IMR-90 (cell line): ENCODE results near the gene TNS3. TPM values are rescaled to one million over a fixed set of nuclear protein-coding genes. Genes with fewer than 3 reads are reported as not detected.

ENCODE experiments used
- ATAC-seq: fragments of 200-7000 bp; cut with Tn5 transposase; 2 replicates; pipeline ENCODE4 v1.9.1; 2020; ENCODE audit warnings: low read depth, mild to moderate bottlenecking, moderate library complexity
- BruUV-seq: library from RNA; stranded (reverse); fragments of 400-500 nt; replicated peaks from 2 replicates; lab custom pipeline; 2021; lab: Mats Ljungman, UMichigan
- CTCF ChIA-PET: fragments of 300-600 bp; formaldehyde crosslinking; extraction: SDS; loops from one replicate; lab custom pipeline; 2021; ENCODE audit warnings: antibody characterized with exemption; lab: Yijun Ruan, JAX
- POLR2A ChIA-PET: fragments of 300-600 bp; sonication (Branson Sonifier 250); formaldehyde crosslinking; loops from one replicate; lab custom pipeline; 2022; ENCODE audit warnings: antibody characterized with exemption; ENCODE audit not compliant: unreplicated experiment; lab: Charles Lee
- DNase-seq: peaks from one replicate; pipeline ENCODE4 v3.0.0; 2013
- H2AFZ ChIP-seq: replicated peaks from 2 replicates; pipeline ENCODE3; 2013; ENCODE audit warnings: low read length, mild to moderate bottlenecking; ENCODE audit not compliant: poor library complexity
- H2AK5ac ChIP-seq: 2 replicates; pipeline ENCODE4 v1.6.1; 2013; ENCODE audit warnings: low read depth, low read length, inconsistent platforms
- H2AK9ac ChIP-seq: replicated peaks from 2 replicates; pipeline ENCODE3; 2013; ENCODE audit warnings: mild to moderate bottlenecking, low read depth, low read length, moderate library complexity; ENCODE audit not compliant: poor library complexity
- H2BK120ac ChIP-seq: 2 replicates; pipeline ENCODE4 v1.6.1; 2013; ENCODE audit warnings: low read depth, low read length, inconsistent platforms
- H2BK15ac ChIP-seq: 3 replicates; pipeline ENCODE4 v1.6.1; 2013; ENCODE audit warnings: low read depth, low read length, inconsistent platforms
- H2BK20ac ChIP-seq: 2 replicates; pipeline ENCODE4 v1.6.1; 2013; ENCODE audit warnings: low read depth, mild to moderate bottlenecking, inconsistent platforms, low read length, moderate library complexity
- H2BK5ac ChIP-seq: 2 replicates; pipeline ENCODE4 v1.6.1; 2013; ENCODE audit warnings: mild to moderate bottlenecking, low read depth, low read length, inconsistent platforms; ENCODE audit not compliant: poor library complexity, severe bottlenecking
- H3K14ac ChIP-seq: replicated peaks from 2 replicates; pipeline ENCODE4 v1.6.1; 2013; ENCODE audit warnings: low read depth, low read length, inconsistent platforms
- H3K18ac ChIP-seq: 2 replicates; pipeline ENCODE4 v1.6.1; 2013; ENCODE audit warnings: low read depth, low read length, control low read depth
- H3K23ac ChIP-seq: 2 replicates; pipeline ENCODE4 v1.6.1; 2013; ENCODE audit warnings: low read depth, low read length, inconsistent platforms
- H3K27ac ChIP-seq: 2 replicates; pipeline ENCODE4 v1.5.1; 2013; ENCODE audit warnings: mild to moderate bottlenecking, control low read depth, low read length; ENCODE audit not compliant: insufficient read depth
- H3K27me3 ChIP-seq: 2 replicates; pipeline ENCODE4 v1.6.1; 2013; ENCODE audit warnings: low read length; ENCODE audit not compliant: control insufficient read depth, insufficient read depth
- H3K36me3 ChIP-seq: 2 replicates; pipeline ENCODE4 v1.6.1; 2013; ENCODE audit warnings: low read length, mixed read lengths; ENCODE audit not compliant: control insufficient read depth, insufficient read depth
- H3K4ac ChIP-seq: 2 replicates; pipeline ENCODE4 v1.6.1; 2013; ENCODE audit warnings: low read depth, low read length, inconsistent platforms
- H3K4me1 ChIP-seq: 2 replicates; pipeline ENCODE4 v1.6.1; 2013; ENCODE audit warnings: low read length, mixed read lengths; ENCODE audit not compliant: control insufficient read depth, insufficient read depth
- H3K4me2 ChIP-seq: 2 replicates; pipeline ENCODE4 v1.6.1; 2013; ENCODE audit warnings: low read depth, mild to moderate bottlenecking, control low read depth, low read length, moderate library complexity
- H3K4me3 ChIP-seq: 2 replicates; pipeline ENCODE4 v1.5.1; 2013; ENCODE audit warnings: low read depth, mild to moderate bottlenecking, control low read depth, low read length, moderate library complexity; ENCODE audit not compliant: insufficient read depth
- H3K56ac ChIP-seq: 2 replicates; pipeline ENCODE4 v1.6.1; 2013; ENCODE audit warnings: low read length, inconsistent platforms; ENCODE audit not compliant: insufficient read depth; ENCODE audit errors: extremely low read depth
- H3K79me1 ChIP-seq, 2 experiments: 2 replicates each; pipeline ENCODE4 v1.6.1; 2013; ENCODE audit warnings: low read length in 2 of 2, inconsistent platforms in 1 of 2, low read depth in 1 of 2
- H3K9ac ChIP-seq: 2 replicates; pipeline ENCODE4 v1.6.1; 2013; ENCODE audit warnings: low read depth, low read length, control low read depth
- H3K9me1 ChIP-seq: 2 replicates; pipeline ENCODE4 v1.6.1; 2013; ENCODE audit warnings: low read length, inconsistent platforms; ENCODE audit not compliant: insufficient read depth
- H3K9me3 ChIP-seq: 2 replicates; pipeline ENCODE4 v1.6.1; 2013; ENCODE audit warnings: low read length; ENCODE audit not compliant: control insufficient read depth, insufficient read depth
- H4K20me1 ChIP-seq: 2 replicates; pipeline ENCODE4 v1.6.1; 2013; ENCODE audit warnings: low read length, inconsistent platforms; ENCODE audit not compliant: insufficient read depth
- H4K5ac ChIP-seq: 2 replicates; pipeline ENCODE4 v1.6.1; 2013; ENCODE audit warnings: mild to moderate bottlenecking, low read depth, low read length, control low read depth
- H4K8ac ChIP-seq, 2 experiments: 2 replicates each; pipeline ENCODE4 v1.6.1; 2013; ENCODE audit warnings: low read depth in 2 of 2, low read length in 2 of 2, control low read depth in 1 of 2, inconsistent platforms in 1 of 2
- H4K91ac ChIP-seq: 2 replicates; pipeline ENCODE4 v1.6.1; 2013; ENCODE audit warnings: low read depth, low read length, inconsistent platforms; ENCODE audit not compliant: insufficient read depth
- BHLHE40 ChIP-seq: fragments of 150-350 bp; IDR thresholded peaks from 2 replicates; pipeline ENCODE4 v1.6.1; 2016; ENCODE audit warnings: mild to moderate bottlenecking, low read depth, low read length
- CHD1 ChIP-seq: IDR thresholded peaks from 2 replicates; pipeline ENCODE4 v1.6.1; 2012; ENCODE audit warnings: low read depth, low read length, improper control_type of control experiment
- FOS ChIP-seq: fragments of 150-350 bp; IDR thresholded peaks from 2 replicates; pipeline ENCODE4 v1.6.1; 2016; ENCODE audit warnings: low read depth, low read length
- MAFK ChIP-seq: IDR thresholded peaks from 2 replicates; pipeline ENCODE4 v1.6.1; 2012; ENCODE audit warnings: low read depth, low read length, improper control_type of control experiment
- MXI1 ChIP-seq: IDR thresholded peaks from 2 replicates; pipeline ENCODE4 v1.6.1; 2012; ENCODE audit warnings: low read depth, mild to moderate bottlenecking, low read length, moderate library complexity, borderline replicate concordance
- NFE2L2 ChIP-seq: fragments of 150-350 bp; IDR thresholded peaks from 2 replicates; pipeline ENCODE4 v1.6.1; 2016; ENCODE audit warnings: low read depth, mild to moderate bottlenecking, low read length
- POLR2A ChIP-seq: IDR thresholded peaks from 2 replicates; pipeline ENCODE4 v1.6.1; 2012; ENCODE audit warnings: mild to moderate bottlenecking, low read depth, low read length
- RAD21 ChIP-seq: IDR thresholded peaks from 2 replicates; pipeline ENCODE4 v1.6.1; 2012; ENCODE audit warnings: low read length, improper control_type of control experiment
- RFX5 ChIP-seq: IDR thresholded peaks from 2 replicates; pipeline ENCODE4 v1.8.0; 2012; ENCODE audit warnings: low read depth, mild to moderate bottlenecking, low read length, moderate library complexity
- SMC3 ChIP-seq: fragments of 150-350 bp; IDR thresholded peaks from 2 replicates; pipeline ENCODE4 v1.6.1; 2016; ENCODE audit warnings: low read depth, mild to moderate bottlenecking, antibody characterized with exemption, low read length, moderate library complexity
- WGBS, 2 experiments: methylation state at CpG; one replicate each; pipeline versions ENCODE4 v1.1.5 to v1.1.7; 2013; ENCODE audit warnings: missing lambda C conversion rate in 2 of 2; ENCODE audit not compliant: insufficient read length in 1 of 2; ENCODE audit errors: extremely low coverage in 2 of 2; 5-methylcytosine and 5-hydroxymethylcytosine counted together
- dilution Hi-C: fragments of 300-500 bp; cut with HindIII; formaldehyde crosslinking; loops from one replicate; pipeline ENCODE4 v1.14.3; 2018; ENCODE audit warnings: low sequenced_read_pairs; ENCODE audit not compliant: unreplicated experiment
- in situ Hi-C: fragments of 300-500 bp; cut with MboI; formaldehyde crosslinking; loops from 3 replicates; pipeline ENCODE4 v1.14.3; 2019; ENCODE audit warnings: low sequenced_read_pairs, inconsistent platforms, mixed read lengths
- intact Hi-C: fragments of 100-400 bp; cut with micrococcal nuclease; formaldehyde crosslinking; loops from 2 replicates; pipeline ENCODE4 v1.10.0; 2022
- polyA plus RNA-seq, 3 experiments: library from polyadenylated mRNA; depleted of rRNA; stranded (reverse); fragments of >200 nt; gene quantifications; 2 replicates each; pipeline ENCODE4 v1.2.3, GENCODE V29; 2012; ENCODE audit warnings: low replicate concordance in 1 of 3
- total RNA-seq: library from RNA; depleted of rRNA; stranded (reverse); fragments of >200 nt; gene quantifications from 2 replicates; pipeline ENCODE4 v1.2.3, GENCODE V29; 2012
- TF ChIP-seq, protein P1 (sequence below): conservative IDR thresholded peaks from 2 replicates; pipeline ENCODE4 v1.5.1; 2012; ENCODE audit warnings: mild to moderate bottlenecking, low read depth, low read length, improper control_type of control experiment
- TF ChIP-seq, protein P2 (sequence below): fragments of 150-350 bp; IDR thresholded peaks from 2 replicates; pipeline ENCODE4 v1.6.1; 2016; ENCODE audit warnings: low read depth, mild to moderate bottlenecking, low read length, moderate library complexity, borderline replicate concordance
- TF ChIP-seq, protein P3 (sequence below): fragments of 150-350 bp; IDR thresholded peaks from 2 replicates; pipeline ENCODE4 v1.6.1; 2017; ENCODE audit warnings: mild to moderate bottlenecking, antibody characterized with exemption, low read length, low read depth

The TNS3 gene
- total and polyA plus RNA-seq, 2 of the 4 experiments (the other 2 are of a cell fraction): 64.3 to 79.2 TPM

DNA sequence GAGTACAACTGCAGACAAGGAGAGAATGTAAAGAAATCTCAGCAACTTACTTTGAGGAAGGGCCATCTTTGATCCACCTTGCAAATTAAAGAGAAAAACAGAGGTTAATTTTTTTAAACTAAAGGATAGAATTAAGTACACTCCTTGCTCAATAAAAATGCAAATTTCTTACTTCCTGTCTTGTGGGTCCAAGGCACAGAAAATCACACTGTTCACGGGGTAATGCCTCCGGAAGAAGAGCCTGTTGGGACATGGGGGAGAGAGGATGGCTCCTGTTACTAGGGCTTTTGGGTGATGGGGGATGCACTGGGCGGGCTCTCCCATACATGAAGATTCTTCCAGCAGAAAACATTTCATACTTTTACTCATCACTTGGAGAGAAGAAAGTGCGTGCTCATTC lies 301.8 kb downstream of the TNS3 start:
- no CpG with 5 or more reads among the region's 4 CpGs for WGBS, 2 experiments
- in situ Hi-C loops: no loop called here
- DNase-seq: no peak
- dilution Hi-C loops: no loop called here
- Histone ChIP-seq H2BK20ac (no peak overlapping the region), H3K23ac (no peak overlapping the region), H3K9me1 (peaks cover 39% of the 10 kb centered on the region), H3K27me3 (no peaks in the 10 kb centered on the region), H3K4me1 (no peaks in the 10 kb centered on the region), H3K4me2 (no peak overlapping the region), H3K4me3 (no peak overlapping the region), H3K4ac (no peak overlapping the region), H3K79me1 (peaks cover 18 to 31% of the 10 kb centered on the region in 2 experiments), H2BK120ac (no peak overlapping the region), H3K36me3 (peaks cover 83% of the 10 kb centered on the region), H3K18ac (no peak overlapping the region), H3K27ac (no peak overlapping the region), H3K56ac (no peak overlapping the region), H2BK15ac (no peak overlapping the region), H2AK5ac (no peak overlapping the region), H4K5ac (no peak overlapping the region), H2BK5ac (no peak overlapping the region), H4K8ac (no peak overlapping the region), H4K91ac (no peak overlapping the region), H4K20me1 (peaks cover 7% of the 10 kb centered on the region; the same call in 1 of the 2 replicates), H3K9me3 (no peaks in the 10 kb centered on the region), H2AFZ (no peak overlapping the region), H2AK9ac (no peak overlapping the region), H3K9ac (no peak overlapping the region), H3K14ac (no peak overlapping the region)
- intact Hi-C loops: no loop called here
- TF ChIP-seq, protein P1, sequence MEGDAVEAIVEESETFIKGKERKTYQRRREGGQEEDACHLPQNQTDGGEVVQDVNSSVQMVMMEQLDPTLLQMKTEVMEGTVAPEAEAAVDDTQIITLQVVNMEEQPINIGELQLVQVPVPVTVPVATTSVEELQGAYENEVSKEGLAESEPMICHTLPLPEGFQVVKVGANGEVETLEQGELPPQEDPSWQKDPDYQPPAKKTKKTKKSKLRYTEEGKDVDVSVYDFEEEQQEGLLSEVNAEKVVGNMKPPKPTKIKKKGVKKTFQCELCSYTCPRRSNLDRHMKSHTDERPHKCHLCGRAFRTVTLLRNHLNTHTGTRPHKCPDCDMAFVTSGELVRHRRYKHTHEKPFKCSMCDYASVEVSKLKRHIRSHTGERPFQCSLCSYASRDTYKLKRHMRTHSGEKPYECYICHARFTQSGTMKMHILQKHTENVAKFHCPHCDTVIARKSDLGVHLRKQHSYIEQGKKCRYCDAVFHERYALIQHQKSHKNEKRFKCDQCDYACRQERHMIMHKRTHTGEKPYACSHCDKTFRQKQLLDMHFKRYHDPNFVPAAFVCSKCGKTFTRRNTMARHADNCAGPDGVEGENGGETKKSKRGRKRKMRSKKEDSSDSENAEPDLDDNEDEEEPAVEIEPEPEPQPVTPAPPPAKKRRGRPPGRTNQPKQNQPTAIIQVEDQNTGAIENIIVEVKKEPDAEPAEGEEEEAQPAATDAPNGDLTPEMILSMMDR: no peak
- TF ChIP-seq NFE2L2 (no peak), BHLHE40 (no peak), RAD21 (no peak), FOS (no peak), SMC3 (no peak), MXI1 (no peak), POLR2A (no peak), MAFK (no peak), CHD1 (no peak), RFX5 (no peak)
- TF ChIP-seq, protein P2, sequence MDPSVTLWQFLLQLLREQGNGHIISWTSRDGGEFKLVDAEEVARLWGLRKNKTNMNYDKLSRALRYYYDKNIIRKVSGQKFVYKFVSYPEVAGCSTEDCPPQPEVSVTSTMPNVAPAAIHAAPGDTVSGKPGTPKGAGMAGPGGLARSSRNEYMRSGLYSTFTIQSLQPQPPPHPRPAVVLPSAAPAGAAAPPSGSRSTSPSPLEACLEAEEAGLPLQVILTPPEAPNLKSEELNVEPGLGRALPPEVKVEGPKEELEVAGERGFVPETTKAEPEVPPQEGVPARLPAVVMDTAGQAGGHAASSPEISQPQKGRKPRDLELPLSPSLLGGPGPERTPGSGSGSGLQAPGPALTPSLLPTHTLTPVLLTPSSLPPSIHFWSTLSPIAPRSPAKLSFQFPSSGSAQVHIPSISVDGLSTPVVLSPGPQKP: no peak
- TF ChIP-seq, protein P3, sequence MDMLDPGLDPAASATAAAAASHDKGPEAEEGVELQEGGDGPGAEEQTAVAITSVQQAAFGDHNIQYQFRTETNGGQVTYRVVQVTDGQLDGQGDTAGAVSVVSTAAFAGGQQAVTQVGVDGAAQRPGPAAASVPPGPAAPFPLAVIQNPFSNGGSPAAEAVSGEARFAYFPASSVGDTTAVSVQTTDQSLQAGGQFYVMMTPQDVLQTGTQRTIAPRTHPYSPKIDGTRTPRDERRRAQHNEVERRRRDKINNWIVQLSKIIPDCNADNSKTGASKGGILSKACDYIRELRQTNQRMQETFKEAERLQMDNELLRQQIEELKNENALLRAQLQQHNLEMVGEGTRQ: no peak
- CTCF ChIA-PET: no interaction called here
- no peak for ATAC-seq
- POLR2A ChIA-PET: no interaction called here
- no TSS peak for BruUV-seq
